Hematopoietic multipotent progenitor cell treated with erythropoietin and hydrocortisone succinate and interleukin-3 and kit ligand, for 15 days (in vitro differentiated cells): ENCODE measurements around the gene GABARAP.
A peak's percentile ranks its signal among the peaks of the same experiment; 100 is the strongest.

Source experiments
- DNase-seq: peaks from one replicate; pipeline ENCODE4 v3.0.0-alpha.2; 2015; ENCODE audit warnings: low spot score

Gene GABARAP

GRCh38 chr17:7221278-7222092 is 20.8 kb downstream of the GABARAP start:
- no peak for DNase-seq

DNA sequence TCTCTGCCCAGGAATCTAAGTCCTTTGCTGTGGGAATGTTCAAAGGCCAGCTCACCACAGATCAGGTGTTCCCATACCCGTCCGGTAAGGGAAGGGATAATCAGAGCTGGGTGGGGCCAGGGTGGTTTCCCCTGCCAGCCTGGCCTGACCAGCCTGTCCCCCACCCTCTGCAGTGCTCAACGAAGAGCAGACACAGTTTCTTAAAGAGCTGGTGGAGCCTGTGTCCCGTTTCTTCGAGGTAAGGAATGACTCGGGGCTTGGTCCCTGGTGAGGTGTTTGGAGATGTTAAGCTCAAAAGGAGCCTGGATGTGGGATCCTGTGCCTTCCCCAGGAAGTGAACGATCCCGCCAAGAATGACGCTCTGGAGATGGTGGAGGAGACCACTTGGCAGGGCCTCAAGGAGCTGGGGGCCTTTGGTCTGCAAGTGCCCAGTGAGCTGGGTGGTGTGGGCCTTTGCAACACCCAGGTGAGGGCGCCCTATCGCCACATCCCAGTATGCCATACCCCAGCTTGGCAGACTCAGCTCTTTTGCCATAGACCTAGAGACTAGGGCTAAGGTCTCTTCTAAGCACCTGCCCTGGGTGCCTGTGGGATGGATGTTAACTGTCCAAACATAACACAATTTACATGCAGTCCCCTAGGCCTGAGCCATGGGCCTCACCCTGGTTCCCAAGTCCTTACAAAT is 21.5 kb downstream of the GABARAP start:
- DNase-seq = peak; percentile 77

- DNase-seq = peak; percentile 83
These were observed 22.2 kb downstream of the GABARAP start, which contains the start of the genes ACADVL and DLG4 for GRCh38 chr17:7219812-7220592. Gene ACADVL, plus strand, starts transcription at chr17:7219938. Its CDS starts 47 bp downstream, at chr17:7219985. Gene DLG4, minus strand, starts transcription at chr17:7219836.

DNA sequence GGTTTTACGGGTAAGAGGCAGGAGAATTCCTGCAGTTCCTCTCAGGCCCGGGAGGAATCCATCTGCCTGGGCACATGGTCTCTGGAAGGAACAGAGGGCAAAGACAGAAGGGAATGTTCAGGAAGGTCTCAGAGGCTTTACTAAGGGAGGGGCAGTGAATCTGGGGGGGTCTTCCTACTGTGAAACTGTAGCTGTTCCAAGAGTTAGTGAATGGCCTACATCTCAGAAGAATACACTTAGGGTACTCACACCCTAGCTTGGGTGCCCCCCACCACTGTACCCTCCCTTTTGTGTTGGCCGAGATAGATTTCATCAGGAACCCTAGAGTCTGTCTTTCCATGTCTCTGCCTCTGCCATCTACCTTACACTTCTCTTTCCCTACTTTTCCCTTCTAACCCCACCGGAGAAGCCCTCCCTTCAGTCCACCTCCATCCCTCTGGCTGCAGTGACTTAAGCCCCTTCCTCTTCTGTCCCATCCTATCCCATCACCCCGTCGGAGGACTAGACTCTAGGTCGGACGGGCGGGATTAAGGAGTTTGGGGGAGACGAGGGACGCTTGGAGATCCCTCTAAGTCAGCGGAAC is 22.9 kb downstream of the GABARAP start:
- DNase-seq = no peak

GRCh38 chr17:7218758-7219157 is 23.5 kb downstream of the GABARAP start:
- DNase-seq = no peak

GRCh38 chr17:7218166-7218565 is 24.1 kb downstream of the GABARAP start:
- no peak for DNase-seq

DNA sequence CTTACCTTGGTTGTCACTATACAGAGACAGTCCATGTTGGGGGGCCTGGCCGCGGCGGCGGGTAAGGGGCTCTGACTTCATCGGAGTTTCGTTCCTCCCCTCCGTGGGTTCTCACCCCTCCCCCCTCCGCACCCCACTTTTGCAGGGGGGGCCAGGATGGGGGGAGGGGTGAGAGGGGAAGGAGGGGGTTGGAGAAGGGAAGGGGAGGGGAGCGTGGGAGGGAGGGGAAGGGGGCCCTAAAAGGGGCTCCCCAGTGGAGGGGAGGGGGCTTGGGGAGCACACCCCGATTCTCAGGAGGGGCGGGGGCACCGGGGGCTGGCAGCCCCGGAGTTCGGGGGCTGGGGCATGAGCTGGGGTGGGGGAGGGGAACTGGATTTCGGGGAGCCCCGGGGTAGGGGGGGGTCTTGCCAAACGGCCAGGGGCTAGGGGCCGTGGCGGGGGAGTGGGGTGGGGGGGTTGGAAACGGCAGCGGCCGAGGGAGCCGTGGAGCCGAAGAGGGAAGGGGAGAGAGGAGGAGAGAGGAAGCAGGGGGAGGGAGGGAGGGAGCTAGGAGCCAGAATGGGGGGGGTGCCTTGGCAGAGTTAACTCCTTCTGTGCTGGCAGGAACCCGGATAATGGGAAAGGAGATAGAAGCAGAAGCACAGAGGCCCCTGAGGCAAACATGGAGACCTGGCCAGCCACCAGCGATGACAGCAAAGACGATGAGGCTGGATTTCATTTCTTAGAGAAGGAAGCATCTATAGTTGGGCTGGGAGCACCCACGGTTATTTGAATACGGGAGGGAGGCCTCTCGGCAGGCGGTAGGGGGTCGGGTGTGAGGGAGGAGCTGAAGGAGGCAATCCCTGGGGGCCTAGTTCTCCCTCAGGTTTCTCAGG is 24.9 kb downstream of the GABARAP start:
- DNase-seq = no peak

GRCh38 chr17:7216242-7217112 is 25.8 kb downstream of the GABARAP start:
- no peak for DNase-seq

- DNase-seq = no peak
These were observed 26.5 kb downstream of the GABARAP start for GRCh38 chr17:7215652-7216180.

DNA sequence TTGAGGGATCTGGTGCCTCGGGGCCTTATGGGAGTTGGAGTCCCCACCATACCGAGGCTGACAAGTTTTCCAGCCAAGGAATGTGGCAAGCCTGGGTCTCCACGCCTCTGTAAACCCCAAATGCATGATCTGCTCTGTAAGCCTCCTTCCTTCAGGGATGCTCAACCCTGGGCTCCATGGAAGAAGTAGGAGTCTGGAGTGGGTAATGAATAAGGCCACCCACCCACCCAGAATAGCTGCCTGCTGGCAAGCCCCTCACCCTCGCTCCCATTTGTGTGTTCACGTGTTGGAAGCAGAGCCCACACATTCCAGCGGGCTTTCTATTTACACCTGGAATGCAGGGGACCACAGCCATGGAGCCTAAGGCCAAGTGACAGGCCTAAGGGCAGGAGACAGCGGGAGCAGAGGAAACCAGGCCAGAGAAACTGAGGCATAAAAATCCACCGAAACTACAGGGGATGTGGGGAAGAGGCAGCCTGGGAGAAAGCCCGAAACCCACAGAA is 27.1 kb downstream of the GABARAP start:
- no peak for DNase-seq

GRCh38 chr17:7214300-7215135 is 27.7 kb downstream of the GABARAP start:
- DNase-seq = peak; percentile 88

DNA sequence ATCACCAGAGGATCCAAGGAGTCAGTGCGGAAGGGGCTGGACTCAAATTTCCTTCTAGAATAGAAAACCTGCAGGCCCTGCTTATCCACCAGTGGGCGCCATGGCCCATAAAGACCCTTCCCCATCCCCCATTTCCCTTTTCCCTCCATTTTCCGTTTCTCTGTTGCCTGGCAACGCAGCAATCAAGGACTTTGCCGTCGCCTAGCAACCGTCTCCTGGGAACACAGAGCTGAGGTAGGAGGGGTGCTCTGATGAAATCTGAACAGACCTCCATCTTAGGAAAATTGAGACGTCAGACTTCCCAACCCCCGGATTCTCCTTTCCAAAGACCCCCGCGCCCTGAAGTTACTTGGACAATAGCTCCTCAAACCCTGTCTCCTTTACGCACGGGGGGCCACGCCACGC is 28.4 kb downstream of the GABARAP start:
- peak; percentile 63 for DNase-seq

GRCh38 chr17:7211491-7212273 is 30.6 kb downstream of the GABARAP start:
- DNase-seq = no peak

GRCh38 chr17:7208754-7209460 is 33.3 kb downstream of the GABARAP start:
- no peak for DNase-seq

DNA sequence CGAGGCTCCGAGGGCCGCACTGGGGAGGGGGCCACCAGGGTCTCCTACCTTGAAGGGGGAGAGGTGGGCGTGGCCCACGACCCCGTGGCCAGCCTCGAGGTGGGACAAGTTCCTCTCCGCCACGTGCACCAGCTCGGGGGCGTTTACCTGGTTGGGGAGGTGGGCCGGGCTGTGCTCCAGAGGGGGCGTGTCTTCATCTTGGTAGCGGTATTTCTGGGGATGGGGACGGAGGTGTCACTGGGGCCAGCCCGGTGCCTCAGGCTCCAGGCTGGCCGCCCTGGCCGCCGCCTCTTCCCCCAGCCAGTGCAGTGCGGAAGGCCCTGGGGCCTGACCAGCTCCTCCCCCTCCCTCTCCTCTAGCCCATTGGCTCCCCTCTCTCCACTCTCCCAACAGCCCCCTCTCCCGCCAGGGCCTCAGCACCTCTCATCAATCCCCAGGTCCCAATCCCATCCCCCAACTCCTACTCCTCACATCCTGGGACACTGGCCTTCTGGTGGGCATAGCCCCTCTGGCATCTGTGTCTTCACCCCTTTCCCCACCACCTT is 34.1 kb downstream of the GABARAP start:
- no peak for DNase-seq

GRCh38 chr17:7207120-7208001 is 34.9 kb downstream of the GABARAP start:
- no peak for DNase-seq
